ENCODE data around the gene DENND5A. TPM values are rescaled to one million over a fixed set of nuclear protein-coding genes. Genes with fewer than 3 reads are reported as not detected.

Gene DENND5A
- total and polyA plus RNA-seq, 9 of the 15 experiments (the other 6 are each of a cell fraction or from before 2014, with no cell fraction given), result 11.7 to 130 (median 46.3) TPM

- TF ChIP-seq CREB3L1 (IDR thresholded peaks at IDR 0.05; ENCODE audit: borderline replicate concordance, low read depth) (0 out of 2 replicates have a peak, but pooled peaks have one; percentile 30), RBM25 (IDR thresholded peaks at IDR 0.05; ENCODE audit: low read depth, low read length, severe bottlenecking) (peak; percentile 79), TOE1 (IDR thresholded peaks at IDR 0.05; ENCODE audit: borderline replicate concordance) (no peak; the same call in 1 of the 2 replicates), TOE1 (CRISPR knock-in tag; IDR thresholded peaks at IDR 0.05; ENCODE audit: borderline replicate concordance, low read depth) (0 out of 2 replicates have a peak, but pooled peaks have one; percentile 55), ZBTB17 (CRISPR knock-in tag; IDR thresholded peaks at IDR 0.05) (peak; percentile 98), KDM4B (IDR thresholded peaks at IDR 0.05; ENCODE audit: borderline replicate concordance in 2 of 2, low read depth in 1 of 2) (peak in 1 of 2 experiments; percentile 6; a peak in 1 of 4 replicates), FOXM1 (IDR thresholded peaks at IDR 0.05; ENCODE audit: low read depth) (no peak), FOXM1 (CRISPR knock-in tag; IDR thresholded peaks at IDR 0.05; ENCODE audit: low read depth) (no peak), KLF6 (CRISPR knock-in tag; IDR thresholded peaks at IDR 0.05; ENCODE audit: borderline replicate concordance) (no peak), FOS (IDR thresholded peaks at IDR 0.05; ENCODE audit: extremely low read depth, insufficient read length) (no peak), HDAC2 (IDR thresholded peaks at IDR 0.05) (0 out of 2 replicates have a peak, but pooled peaks have one; percentile 52), FOXA1 (IDR thresholded peaks at IDR 0.05; ENCODE audit: borderline replicate concordance) (no peak), ZFPM2 (CRISPR knock-in tag; IDR thresholded peaks at IDR 0.05) (no peak), NRF1 (conservative IDR thresholded peaks at IDR 0.05 in 1 of 2, IDR thresholded peaks at IDR 0.05 in 1 of 2) (peak; percentile 99), NCOR1 (IDR thresholded peaks at IDR 0.05) (peak; percentile 50), GMEB1 (CRISPR knock-in tag; IDR thresholded peaks at IDR 0.05) (peak; percentile 71), MAZ (CRISPR knock-in tag; conservative IDR thresholded peaks at IDR 0.05 in 1 of 2, IDR thresholded peaks at IDR 0.05 in 1 of 2) (peak; percentile 29 to 90; a peak in 2 of 4 replicates), EP300 (IDR thresholded peaks at IDR 0.05; ENCODE audit: low read length) (peak; percentile 68), TEAD1 (CRISPR knock-in tag; IDR thresholded peaks at IDR 0.05) (peak in 1 of 2 experiments; percentile 24; a peak in 2 of 4 replicates), ZNF124 (CRISPR knock-in tag; IDR thresholded peaks at IDR 0.05) (no peak), RFX7 (CRISPR knock-in tag; IDR thresholded peaks at IDR 0.05) (peak; percentile 65; the same call in 1 of the 2 replicates), MTA1 (IDR thresholded peaks at IDR 0.05; ENCODE audit: borderline replicate concordance) (peak; percentile 89), ZNF24 (IDR thresholded peaks at IDR 0.05) (no peak)
- TF ChIP-seq, protein P1, sequence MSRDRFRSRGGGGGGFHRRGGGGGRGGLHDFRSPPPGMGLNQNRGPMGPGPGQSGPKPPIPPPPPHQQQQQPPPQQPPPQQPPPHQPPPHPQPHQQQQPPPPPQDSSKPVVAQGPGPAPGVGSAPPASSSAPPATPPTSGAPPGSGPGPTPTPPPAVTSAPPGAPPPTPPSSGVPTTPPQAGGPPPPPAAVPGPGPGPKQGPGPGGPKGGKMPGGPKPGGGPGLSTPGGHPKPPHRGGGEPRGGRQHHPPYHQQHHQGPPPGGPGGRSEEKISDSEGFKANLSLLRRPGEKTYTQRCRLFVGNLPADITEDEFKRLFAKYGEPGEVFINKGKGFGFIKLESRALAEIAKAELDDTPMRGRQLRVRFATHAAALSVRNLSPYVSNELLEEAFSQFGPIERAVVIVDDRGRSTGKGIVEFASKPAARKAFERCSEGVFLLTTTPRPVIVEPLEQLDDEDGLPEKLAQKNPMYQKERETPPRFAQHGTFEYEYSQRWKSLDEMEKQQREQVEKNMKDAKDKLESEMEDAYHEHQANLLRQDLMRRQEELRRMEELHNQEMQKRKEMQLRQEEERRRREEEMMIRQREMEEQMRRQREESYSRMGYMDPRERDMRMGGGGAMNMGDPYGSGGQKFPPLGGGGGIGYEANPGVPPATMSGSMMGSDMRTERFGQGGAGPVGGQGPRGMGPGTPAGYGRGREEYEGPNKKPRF (IDR thresholded peaks at IDR 0.05; ENCODE audit: low read depth, low read length), result no peak
Measured at GRCh38 chr11:9314291-9315077, 49.3 kb upstream of the DENND5A start, which contains the start of gene TMEM41B (continued).
